HG03139 (cell line): ENCODE measurements around the gene BCL2L11.
A peak's percentile ranks its signal among the peaks of the same experiment; 100 is the strongest.
"Not testable (repeated sequence)": the region's sequence is repeated elsewhere in the genome, so short reads cannot be mapped to it uniquely, and the experiment has no call there.

Experiments used
- ATAC-seq: cut with Tn5 transposase; IDR thresholded peaks from one replicate; pipeline ENCODE4 v1.9.1; 2021; ENCODE audit not compliant: unreplicated experiment

The BCL2L11 gene

GRCh38 chr2:111120253-111121027 lies at the start of gene BCL2L11:
TSS of gene BCL2L11 (plus strand) at chr2:111120914. CDS start at chr2:111123746, 2,832 bp downstream.
- peak; percentile 51 for ATAC-seq

GRCh38 chr2:111071600-111072171 lies 49.0 kb upstream of the BCL2L11 start:
- ATAC-seq = no peak

- ATAC-seq = no peak
Observed at GRCh38 chr2:111072220-111072871, 48.4 kb upstream of the BCL2L11 start.

- ATAC-seq = not testable (repeated sequence)
Observed at GRCh38 chr2:111082659-111083058, 38.1 kb upstream of the BCL2L11 start.

- no peak for ATAC-seq
Observed at GRCh38 chr2:111091811-111092211, 28.9 kb upstream of the BCL2L11 start.

GRCh38 chr2:111094691-111095090 lies 26.0 kb upstream of the BCL2L11 start:
- no peak for ATAC-seq

GRCh38 chr2:111095434-111095833 lies 25.3 kb upstream of the BCL2L11 start:
- no peak for ATAC-seq

- ATAC-seq = no peak
Observed at GRCh38 chr2:111099402-111099801, 21.3 kb upstream of the BCL2L11 start.

- ATAC-seq = no peak
Observed at GRCh38 chr2:111100087-111100764, 20.5 kb upstream of the BCL2L11 start.

- ATAC-seq = peak; percentile 92
Observed at GRCh38 chr2:111100765-111101162, 19.9 kb upstream of the BCL2L11 start.

GRCh38 chr2:111101592-111101991 lies 19.1 kb upstream of the BCL2L11 start:
- no peak for ATAC-seq

GRCh38 chr2:111102216-111102615 lies 18.5 kb upstream of the BCL2L11 start:
- no peak for ATAC-seq

GRCh38 chr2:111105926-111106325 lies 14.8 kb upstream of the BCL2L11 start:
- ATAC-seq = no peak

- ATAC-seq = no peak
Observed at GRCh38 chr2:111106706-111107105, 14.0 kb upstream of the BCL2L11 start.

GRCh38 chr2:111108745-111109271 lies 11.9 kb upstream of the BCL2L11 start:
- ATAC-seq = no peak

- ATAC-seq = no peak
Observed at GRCh38 chr2:111111101-111111755, 9.5 kb upstream of the BCL2L11 start.

GRCh38 chr2:111113838-111114237 lies 6.9 kb upstream of the BCL2L11 start:
- no peak for ATAC-seq

GRCh38 chr2:111116011-111116746 lies 4.5 kb upstream of the BCL2L11 start:
- ATAC-seq = no peak

- no peak for ATAC-seq
Observed at GRCh38 chr2:111116843-111117597, 3.7 kb upstream of the BCL2L11 start.
